Upper lobe of right lung (tissue), 1 donor: ENCODE measurements around the gene DBF4B. TPM values are rescaled to one million over a fixed set of nuclear protein-coding genes. Genes with fewer than 3 reads are reported as not detected.
A peak's percentile ranks its signal among the peaks of the same experiment; 100 is the strongest.

Experiments
- ATAC-seq: fragments of 200-7000 bp; cut with Tn5 transposase; one replicate; pipeline ENCODE4 v1.9.1; 2020; ENCODE audit warnings: mild to moderate bottlenecking, moderate library complexity
- DNase-seq: peaks from one replicate; pipeline ENCODE4 v3.0.0-alpha.2; 2020
- H3K27ac ChIP-seq: fragments of 200-600 bp; one replicate; pipeline ENCODE4 v1.8.0; 2022
- H3K27me3 ChIP-seq: fragments of 200-600 bp; one replicate; pipeline ENCODE4 v1.8.0; 2022; ENCODE audit warnings: mild to moderate bottlenecking
- H3K36me3 ChIP-seq: fragments of 200-600 bp; one replicate; pipeline ENCODE4 v1.8.0; 2022
- H3K4me1 ChIP-seq: fragments of 200-600 bp; one replicate; pipeline ENCODE4 v1.8.0; 2022
- H3K4me3 ChIP-seq: fragments of 200-600 bp; one replicate; pipeline ENCODE4 v1.8.0; 2022; ENCODE audit warnings: mild to moderate bottlenecking
- H3K9me3 ChIP-seq: fragments of 200-600 bp; one replicate; pipeline ENCODE4 v1.8.0; 2022
- CTCF ChIP-seq: fragments of 200-600 bp; IDR thresholded peaks from one replicate; pipeline ENCODE4 v1.8.0; 2022; ENCODE audit warnings: antibody characterized with exemption
- intact Hi-C: fragments of 100-400 bp; cut with DNase I; formaldehyde crosslinking; loops from one replicate; pipeline ENCODE4 v1.11.0; 2022
- total RNA-seq: library from RNA; stranded (reverse); fragmentation: NEBNext Ultra II Directional; extraction: Animal tissue kit (Norgen Biotek cat#: 25700); gene quantifications from one replicate; pipeline ENCODE4 v1.2.1, GENCODE V29; 2021
- donor health status: DM: no; HTN: yes; CAD: no; lungs with severe emphysema.

DBF4B gene
- total RNA-seq, 1 donor from 2014 or later: 4.5 TPM

GRCh38 chr17:44775136-44775837 is 66.8 kb downstream of the DBF4B start:
- Histone ChIP-seq H3K36me3 (no peaks in the 10 kb centered on the region), H3K9me3 (no peaks in the 10 kb centered on the region), H3K4me3 (peak overlapping the region; percentile 58), H3K4me1 (peaks cover 11% of the 10 kb centered on the region), H3K27ac (no peak overlapping the region), H3K27me3 (peaks cover 19% of the 10 kb centered on the region)
- TF ChIP-seq CTCF: peak; percentile 3
- no peak for DNase-seq
- ATAC-seq: peak; percentile 96
- intact Hi-C loops: loop anchor here (5.0 kb wide), 1 partner anchor 92 kb away; no protein-coding TSS in a partner anchor

- no peak overlapping the region for H3K27ac ChIP-seq
- ATAC-seq (peak; percentile 26), DNase-seq (peak; percentile 97)
- H3K4me1 ChIP-seq: peaks cover 11% of the 10 kb centered on the region
- peaks cover 19% of the 10 kb centered on the region for H3K27me3 ChIP-seq
- intact Hi-C loops: loop anchor here (5.0 kb wide), 1 partner anchor 91 kb away; no protein-coding TSS in a partner anchor
- H3K36me3 ChIP-seq: no peaks in the 10 kb centered on the region
- no peak for TF ChIP-seq CTCF
- peak overlapping the region; percentile 58 for H3K4me3 ChIP-seq
- H3K9me3 ChIP-seq: no peaks in the 10 kb centered on the region
Measured at GRCh38 chr17:44775838-44776621, 67.6 kb downstream of the DBF4B start.

GRCh38 chr17:44776628-44777393 is 68.3 kb downstream of the DBF4B start:
- no peak overlapping the region for H3K27ac ChIP-seq
- TF ChIP-seq CTCF: no peak
- intact Hi-C loops: loop anchor here (5.0 kb wide), 1 partner anchor 90 kb away; no protein-coding TSS in a partner anchor

GRCh38 chr17:44777394-44778348 is 69.2 kb downstream of the DBF4B start:
- Histone ChIP-seq H3K27ac (no peak overlapping the region), H3K36me3 (no peaks in the 10 kb centered on the region), H3K9me3 (no peaks in the 10 kb centered on the region), H3K4me3 (no peak overlapping the region), H3K27me3 (peaks cover 11% of the 10 kb centered on the region), H3K4me1 (peaks cover 19% of the 10 kb centered on the region)
- DNase-seq (no peak), ATAC-seq (no peak)
- intact Hi-C loops: loop anchor here (5.0 kb wide), 1 partner anchor 90 kb away; no protein-coding TSS in a partner anchor
- TF ChIP-seq CTCF: no peak

More at GRCh38 chr17:44776628-44777393, 68.3 kb downstream of the DBF4B start:
- Histone ChIP-seq H3K27me3 (peaks cover 19% of the 10 kb centered on the region), H3K4me3 (no peak overlapping the region), H3K4me1 (peaks cover 17% of the 10 kb centered on the region), H3K36me3 (no peaks in the 10 kb centered on the region), H3K9me3 (no peaks in the 10 kb centered on the region)
- ATAC-seq: no peak
- no peak for DNase-seq
